NCI-H146 treated with DMSO at 0.1 percent for 48 hours (cell line): ENCODE results near the gene SLC2A9.

Experiments
- DNase-seq: peaks from one replicate; lab custom pipeline; 2025; ENCODE audit not compliant: unreplicated experiment; lab: John Stamatoyannopoulos, UW

The SLC2A9 gene

DNA sequence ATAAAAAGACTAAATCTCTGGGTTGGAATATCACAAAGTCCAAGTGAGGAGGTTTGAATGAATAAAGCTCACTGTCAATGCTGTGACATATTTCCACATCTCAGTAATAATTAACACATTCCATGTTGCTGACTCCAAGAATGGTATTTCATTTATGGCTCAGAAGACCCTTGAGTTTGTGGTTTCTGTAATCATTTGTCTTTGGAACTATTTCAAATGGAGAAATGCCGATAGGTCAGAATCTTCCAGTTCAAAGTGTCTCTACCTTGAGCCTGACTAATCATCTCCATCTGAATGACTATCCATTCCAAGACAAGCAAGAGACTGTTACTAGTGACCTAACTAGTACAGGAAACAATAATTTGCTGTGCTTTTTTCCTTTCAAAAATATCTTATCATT lies 24.2 kb upstream of the SLC2A9 start:
- DNase-seq, result no peak

DNA sequence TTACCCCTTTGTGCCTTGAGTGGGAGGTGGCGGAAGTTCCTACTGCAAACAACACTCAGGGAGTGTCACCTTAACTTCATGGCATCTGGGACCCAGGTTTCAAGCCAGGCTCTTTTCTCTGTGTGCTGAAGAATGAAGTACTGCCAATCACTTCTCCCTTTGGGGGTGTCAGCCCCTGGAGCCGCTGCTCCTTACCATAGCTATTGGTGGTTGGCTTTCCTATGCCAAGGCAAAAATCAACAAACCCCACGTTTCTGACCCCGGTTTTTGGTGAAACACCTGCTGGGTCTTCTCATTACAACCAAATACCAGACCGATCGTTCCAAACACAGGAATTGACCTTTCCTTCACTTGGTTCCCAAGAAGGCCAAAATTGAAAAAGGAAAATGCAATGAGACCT lies 19.7 kb upstream of the SLC2A9 start:
- DNase-seq, result no peak

DNA sequence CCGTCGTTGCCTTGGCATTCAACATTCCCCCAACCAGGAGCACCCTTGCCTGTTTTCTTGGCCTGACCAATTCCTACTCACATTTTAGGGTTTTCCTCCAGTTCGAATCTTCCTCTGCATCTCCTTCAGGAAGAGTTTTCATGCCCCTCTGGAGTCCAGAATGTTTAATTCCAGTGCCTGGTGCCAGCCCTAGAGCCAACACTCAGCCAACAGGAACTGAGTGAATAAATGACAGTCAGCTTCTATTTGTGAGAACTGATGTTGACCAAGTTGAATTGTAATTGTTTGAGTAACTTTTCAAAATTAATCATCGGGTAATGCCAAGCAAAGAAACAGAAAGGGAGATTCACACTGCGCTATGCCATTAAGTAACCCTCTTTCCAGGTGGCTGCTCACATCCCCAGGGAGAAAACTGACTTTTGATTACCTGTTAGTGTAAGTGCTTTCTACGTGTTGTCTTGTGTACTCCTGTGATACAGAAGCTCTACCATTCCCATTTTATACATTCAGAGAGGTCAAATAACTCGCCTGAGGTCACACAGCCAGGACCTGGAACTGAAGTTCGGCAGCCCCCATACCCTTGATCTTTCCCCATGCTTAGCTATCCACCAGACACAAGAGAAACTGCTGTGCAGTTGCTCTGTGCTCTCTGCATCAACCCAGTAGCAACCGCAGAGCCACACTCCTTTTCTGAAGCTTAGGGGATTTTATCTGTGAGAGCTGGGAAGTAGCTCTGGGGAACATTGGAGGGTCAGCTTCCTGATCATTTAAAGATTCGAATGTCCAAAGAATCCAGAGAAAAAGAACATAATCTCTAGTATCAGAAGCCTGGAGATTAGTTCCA lies 19.0 kb upstream of the SLC2A9 start:
- no peak for DNase-seq

DNA sequence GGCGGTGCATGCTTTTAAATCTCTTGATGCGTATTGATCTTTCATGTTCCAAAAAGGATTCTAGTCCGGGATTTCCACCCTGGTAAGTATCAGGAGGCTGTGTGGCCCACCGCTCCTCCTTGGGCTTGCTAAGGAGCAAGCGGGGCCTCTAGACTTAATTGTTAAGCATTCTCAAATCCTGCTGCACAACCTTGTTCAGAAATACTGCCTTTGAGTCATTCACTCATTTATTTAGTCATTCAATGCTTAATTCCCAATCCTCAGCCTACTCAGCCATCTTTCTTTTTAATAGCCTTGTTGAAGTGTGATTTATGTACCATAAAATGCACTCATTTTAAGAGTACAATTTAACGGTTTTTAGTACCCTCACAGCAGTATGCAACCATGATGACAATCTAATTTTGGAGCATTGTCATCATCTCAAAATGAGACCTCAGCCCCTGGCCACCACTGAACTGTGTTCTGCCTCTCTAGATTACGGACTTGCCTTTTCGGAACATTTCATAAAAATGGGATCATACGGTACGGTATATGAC lies 15.6 kb upstream of the SLC2A9 start:
- no peak for DNase-seq

DNA sequence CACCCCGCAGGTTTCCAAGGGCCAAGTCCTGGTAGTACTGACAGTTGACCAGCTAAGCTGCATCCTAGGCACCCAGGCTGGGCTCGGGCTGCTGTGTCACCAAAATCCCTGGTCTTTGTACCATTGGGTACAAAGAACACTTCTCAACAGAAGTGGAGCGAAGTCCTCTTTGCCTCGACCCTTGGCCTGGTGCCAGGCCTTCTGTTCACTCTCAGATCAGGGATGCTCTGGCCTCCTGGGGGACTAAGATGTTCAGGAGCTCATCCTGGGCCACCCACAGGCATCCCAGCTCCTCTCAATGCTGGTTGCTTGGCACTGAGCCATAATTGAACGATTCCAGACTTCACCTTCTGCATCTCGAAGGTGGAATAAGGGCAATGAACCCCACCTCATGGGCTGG lies 13.8 kb upstream of the SLC2A9 start:
- DNase-seq, result no peak

DNA sequence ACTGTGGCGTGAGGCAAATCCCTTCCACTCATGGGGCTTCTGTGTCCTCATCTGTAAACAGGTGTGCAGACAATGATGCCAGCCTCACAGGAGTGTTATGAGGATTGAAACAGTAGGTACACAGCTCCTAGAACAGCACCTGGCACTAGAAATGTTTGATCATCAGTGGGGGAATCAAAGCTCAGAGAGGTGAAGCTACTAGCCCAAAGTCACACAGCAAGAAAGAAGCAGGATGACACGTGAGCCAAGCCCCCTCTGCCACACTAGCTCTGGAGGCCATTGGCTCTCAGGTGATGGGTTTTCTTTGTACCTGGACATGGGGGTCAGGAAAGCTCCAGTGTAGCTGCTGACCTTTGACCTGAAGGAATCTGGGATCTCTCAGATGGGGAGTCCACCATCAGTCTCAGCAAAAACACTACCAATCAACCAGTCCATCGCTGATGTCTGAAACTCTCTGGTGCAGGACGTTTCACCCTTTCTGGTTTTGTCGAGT lies 13.4 kb upstream of the SLC2A9 start:
- DNase-seq, result no peak

DNA sequence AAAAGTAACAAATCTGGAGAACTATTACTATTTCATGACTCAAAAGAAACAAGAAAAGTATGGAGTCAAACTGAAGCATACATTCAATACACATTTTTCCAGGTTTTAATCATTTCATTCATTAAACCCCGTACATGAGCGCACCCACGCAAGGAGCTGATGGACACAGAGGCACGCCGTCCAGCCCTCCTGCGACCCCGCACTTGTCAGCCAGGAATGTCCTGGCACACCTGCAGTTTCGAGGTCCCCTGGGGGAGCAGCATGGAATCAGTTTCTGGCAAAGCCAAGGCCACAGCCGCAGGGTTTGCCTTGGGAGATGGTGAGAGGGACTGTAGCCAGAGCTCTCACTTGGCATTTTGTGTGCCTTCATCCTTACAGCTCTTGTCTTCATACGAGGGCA lies 12.8 kb upstream of the SLC2A9 start:
- DNase-seq, result no peak

DNA sequence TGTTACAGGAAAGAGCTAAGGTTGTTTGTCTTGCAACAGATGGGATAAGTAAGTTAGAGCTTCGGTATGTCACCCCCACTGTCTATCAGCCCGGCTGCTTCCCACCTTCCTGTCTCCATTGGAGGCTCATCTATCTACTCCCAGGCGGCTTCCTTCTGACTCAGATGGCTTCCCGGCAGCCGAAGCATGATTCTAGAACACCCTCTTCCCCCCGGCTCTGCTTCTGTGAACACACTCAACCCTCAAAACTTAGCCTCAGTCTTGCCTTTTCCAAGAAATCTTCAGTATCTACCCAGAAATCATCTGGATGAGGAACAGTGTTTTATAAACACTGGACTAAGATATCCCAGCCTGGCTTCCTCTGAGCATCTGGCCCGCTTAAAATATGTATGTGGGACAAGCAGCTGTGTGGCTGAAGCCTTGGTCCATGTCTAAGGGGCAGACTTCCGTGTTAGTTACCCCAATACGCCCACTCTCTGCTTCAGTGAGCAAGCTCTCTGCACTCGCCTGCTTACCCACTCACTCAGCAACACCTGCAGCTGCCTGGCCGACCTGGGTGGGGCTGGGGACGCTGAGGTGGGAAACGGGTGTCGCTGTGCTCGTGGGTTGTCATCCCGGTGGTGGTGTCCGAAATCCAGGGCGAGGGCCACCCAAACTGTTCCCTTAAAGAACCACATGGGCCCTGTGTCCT lies 12.0 kb upstream of the SLC2A9 start:
- DNase-seq, result no peak

DNA sequence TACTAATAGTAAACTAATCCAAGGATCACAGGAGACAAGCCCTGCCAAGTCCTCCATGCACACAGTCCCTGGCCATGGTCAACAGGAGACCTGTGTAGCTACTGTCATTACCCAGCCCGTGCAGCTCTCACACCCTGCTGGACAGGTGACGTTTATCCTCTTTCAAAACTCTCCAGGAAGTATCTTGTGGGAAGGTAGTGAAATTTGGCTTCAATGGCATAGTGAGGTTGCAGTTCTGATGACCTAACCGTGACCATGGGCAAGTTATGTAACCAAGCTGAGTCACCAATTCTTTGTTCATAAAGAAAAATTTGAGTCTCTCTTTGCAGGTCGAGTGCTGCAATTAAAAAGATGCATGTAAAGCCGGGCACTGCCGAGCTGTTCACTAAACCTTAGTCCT lies 11.3 kb upstream of the SLC2A9 start:
- DNase-seq, result no peak

DNA sequence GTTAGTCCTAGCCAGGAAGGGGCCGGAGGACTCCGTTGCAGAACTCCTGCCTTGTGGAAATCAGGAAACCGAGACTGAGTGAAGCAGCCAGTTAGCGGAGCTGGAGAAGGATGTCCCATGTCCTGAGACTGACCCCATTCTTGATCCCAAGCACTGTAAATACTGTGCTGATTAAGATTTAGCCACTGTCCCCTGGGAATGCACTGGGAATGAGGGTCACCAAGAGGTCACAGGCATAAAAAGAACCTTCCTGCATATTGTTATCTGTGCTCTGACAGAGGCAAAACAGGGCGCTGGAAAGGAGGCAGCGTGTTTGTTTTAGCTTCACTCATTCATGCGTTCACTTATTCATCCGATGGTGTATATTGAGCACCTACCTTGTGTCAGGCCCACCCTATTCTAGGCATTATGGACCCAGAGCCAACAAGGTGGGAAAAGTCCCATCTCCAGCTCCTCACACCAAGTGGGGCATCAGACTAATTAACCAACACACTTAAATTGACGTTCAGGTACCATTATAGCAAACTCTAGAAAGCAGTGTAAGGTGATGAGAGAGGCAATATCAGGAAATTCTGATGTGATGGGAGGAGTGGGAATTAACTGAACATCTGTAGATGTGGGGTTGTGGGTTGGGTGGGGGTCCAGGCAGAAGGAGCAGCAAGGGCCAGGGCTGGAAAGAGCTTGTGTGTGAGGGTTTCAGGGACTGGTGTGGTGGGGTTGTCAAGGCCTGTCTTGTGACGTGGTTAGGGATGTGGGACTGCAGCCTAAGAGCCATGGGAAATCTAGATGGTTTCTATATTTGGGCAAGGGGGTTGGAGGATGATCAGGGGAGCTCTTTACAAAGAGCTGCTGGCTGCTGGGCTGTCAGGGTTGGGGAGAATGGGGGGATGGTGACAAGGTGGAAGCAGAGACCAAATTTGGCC lies 10.6 kb upstream of the SLC2A9 start:
- DNase-seq, result no peak

DNA sequence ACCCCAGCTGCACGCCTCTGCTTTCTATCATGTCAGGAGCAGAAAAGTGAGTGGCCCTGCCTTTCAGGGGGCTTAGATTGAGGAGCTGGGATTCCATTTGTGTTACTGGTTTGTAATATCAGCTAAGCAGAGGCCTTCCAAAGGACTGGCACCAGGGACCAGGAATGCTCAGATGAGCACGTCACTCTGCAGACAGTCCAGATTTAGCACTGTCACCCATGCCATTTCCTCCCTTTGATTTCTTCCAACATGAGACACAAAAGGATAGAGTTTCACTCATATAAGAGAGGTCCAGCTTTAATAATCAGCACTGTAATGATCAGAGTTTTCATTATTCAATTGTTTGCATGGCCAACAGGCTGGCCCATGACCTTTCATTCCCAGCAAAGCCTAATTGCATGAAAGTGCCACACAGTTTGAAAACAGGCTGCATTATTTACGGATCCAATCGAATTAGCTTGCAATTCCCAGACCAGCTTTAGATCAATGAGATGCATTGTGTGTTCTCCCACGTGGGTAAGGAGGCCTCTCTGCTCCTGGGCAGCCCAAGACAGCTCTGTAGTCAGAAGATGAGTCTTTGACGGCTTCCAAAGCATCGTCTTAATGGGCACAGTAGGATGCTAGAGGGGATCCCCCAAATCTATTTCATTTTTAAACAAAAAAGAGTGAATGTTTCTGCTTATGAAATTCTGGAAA lies 9.8 kb upstream of the SLC2A9 start:
- DNase-seq, result peak; percentile 5

DNA sequence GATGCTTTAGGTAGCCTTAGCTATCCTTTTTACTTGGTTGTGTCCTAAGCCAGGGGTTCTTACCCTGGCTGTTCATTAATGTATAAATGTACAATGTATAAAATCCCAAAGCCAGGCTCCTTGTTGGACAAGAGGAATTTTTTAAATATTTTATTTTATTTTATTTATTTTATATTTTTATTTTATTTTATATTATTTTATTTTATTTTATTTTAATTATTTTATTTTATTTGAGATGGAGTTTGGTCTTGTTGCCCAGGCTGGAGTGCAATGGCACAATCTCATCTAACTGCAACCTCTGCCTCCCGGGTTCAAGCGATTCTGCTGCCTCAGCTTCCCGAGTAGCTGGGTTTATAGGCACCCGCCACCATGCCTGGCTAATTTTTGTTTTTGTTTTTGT lies 8.1 kb upstream of the SLC2A9 start:
- DNase-seq, result no peak

DNA sequence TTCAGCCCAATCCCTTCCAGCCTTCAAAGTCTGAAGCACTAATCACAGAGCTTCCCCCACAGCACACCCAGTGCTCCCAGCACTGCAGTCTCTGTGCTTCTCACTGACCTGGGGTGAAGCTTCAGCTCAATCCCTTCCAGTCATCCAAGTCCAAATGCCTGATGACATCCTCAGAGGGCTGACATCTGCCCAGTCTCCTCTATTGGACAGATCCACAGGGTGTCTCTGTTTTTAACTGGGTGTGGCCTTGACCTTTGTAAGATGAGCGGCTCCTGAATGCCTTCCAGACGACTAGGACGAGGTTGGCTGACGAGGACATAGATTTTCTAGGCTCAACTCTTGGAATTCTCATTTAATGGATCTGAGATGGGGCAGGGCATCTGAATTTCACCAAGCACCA lies 7.6 kb upstream of the SLC2A9 start:
- peak; percentile 7 for DNase-seq

DNA sequence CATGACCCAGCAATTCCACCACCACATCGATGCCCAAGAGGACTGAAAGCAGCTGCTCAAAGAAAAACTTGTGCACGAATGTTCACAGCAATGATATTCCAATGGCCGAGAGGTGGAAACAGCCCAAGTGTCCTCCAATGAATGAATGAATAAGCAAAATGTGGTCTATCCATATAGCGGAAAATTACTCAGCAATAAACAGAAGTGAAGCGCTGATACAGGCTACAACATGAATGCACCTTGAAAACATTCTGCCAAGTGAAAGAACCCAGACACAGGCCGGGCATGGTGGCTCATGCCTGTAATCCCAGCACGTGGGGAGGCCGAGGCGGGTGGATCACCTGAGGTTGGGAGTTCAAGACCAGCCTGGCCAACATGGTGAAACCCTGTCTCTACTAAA lies 5.2 kb upstream of the SLC2A9 start:
- DNase-seq, result no peak

DNA sequence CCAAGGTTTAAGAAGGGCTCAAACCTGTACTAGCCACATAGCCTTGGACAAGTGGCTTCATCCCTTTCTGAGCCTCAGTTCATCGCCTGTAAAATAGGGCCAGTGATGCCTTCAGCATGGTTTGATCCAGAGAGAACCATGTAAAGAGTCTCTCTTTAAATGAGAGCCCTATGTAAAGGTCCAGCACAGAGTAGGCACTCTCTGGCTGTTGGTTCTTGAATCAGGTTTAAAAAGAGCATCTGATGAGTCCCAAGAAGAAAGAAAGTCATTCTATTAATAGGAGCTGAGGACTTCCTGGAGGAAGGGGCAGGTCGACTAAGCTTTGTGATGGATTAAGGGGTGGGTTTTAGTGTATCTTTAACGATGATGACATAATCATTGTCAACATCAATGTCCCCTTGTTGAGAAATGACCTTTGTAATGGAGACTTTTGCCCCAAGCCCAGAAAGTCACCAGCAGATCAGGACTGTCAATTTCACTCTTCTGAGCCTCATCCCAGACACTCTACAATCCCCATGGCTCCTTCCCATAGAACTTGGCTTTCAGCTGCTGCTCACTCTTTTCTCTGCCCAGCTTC lies 4.0 kb upstream of the SLC2A9 start:
- DNase-seq, result no peak

DNA sequence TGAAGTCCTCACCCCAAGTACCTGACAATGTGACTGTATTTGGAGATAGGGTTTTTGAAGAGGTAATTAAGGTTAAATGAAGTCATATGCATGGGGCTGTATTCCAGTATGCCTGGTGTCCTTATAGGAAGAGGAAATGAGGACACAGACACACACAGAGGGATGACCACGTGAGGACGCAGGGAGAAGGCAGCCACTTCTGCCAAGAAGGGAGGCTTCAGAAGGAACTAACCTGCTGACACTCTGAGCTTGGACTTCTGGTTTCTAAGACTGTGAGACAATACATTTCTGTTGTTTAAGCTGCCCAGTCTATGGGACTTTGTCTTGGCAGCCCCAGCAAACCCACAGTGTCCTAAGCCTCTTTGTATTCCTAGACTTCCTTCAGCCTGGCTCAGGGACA lies 3.0 kb upstream of the SLC2A9 start:
- DNase-seq, result no peak

DNA sequence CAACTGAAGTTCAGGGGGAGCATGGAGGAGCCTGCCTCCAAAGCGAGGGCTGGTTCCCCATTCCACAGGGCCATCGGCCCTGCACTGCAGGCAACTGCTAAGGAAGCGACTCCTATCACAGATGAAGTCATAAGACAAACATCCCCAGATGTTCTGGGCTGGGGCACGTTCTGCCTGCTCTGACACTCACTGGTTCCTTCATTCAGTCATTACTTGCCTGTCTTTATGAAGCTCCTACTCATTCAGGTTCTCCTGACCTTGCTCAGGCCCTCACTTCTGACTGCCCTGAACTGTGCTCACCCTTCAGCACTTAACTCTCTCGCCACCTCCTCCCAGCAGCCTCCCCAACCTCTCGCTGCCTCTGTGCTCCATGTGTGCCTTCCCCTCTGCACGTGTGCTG lies 2.5 kb upstream of the SLC2A9 start:
- DNase-seq, result no peak

DNA sequence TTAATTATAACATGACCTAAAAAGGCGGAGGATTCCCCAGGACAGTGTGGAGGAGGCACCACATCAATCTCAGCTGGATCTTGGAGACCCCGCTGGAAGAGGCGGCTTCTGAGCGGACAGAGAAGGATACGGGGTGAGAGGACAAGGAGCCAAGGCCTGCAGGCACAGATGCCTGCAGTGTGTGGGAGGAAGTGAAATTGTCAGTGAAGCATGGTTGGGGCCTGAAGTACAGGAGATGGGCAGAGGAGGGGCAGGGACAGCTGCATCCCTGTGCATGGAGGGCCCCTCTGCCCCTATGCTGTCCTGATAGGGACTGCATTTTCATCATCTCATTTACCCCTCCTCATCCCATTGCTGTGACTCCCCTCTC lies 1.7 kb upstream of the SLC2A9 start:
- DNase-seq, result no peak

DNA sequence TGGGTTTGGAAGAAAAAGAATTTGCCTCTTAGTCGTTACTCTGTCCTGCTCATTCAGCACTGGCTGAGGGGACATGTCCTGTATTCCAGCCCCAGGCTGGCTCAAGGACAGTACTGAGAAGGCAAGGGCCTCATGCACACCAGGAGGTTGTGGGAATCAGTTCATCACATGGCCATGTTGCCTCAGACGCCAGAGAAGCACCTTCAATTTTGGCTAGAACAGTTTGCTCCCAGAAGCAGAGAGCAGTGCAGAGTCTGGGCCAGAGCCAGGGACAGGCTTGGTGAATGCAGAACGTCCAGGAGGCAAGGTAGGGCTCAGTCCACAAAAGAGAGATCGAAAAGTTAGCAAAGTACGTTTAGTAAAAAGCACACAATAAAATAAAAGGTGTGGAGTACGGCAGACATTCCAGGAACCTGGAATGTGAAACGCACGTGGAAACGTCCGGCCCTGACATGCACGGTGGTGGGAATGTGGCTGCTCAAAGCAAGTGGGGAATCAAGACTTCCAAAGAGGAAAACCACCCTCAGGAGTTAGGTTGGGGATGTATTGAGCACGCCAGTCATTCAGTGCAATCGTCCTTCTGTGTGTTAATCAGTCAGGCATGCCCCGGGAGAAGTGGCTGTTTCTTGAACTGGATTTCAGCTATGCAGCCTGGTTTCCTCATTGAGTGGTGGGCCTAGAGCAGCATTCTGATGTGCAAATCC lies 1.2 kb upstream of the SLC2A9 start:
- DNase-seq, result no peak

DNA sequence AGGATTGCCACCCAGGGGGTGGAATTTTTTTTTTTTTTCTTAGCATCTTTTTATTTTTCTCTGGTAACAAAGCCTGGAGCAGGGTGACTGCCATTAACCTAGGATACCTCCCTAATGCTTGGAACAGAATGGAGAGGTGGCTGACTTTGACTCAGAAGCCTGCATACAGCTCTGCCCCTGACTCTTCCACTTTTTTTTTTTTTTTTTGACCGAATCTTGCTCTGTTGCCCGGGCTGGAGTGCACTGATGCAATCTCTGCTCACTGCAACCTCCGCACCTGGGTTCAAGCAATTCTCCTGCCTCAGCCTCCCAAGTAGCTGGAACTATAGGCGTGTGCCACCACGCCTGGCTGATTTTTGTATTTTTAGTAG lies 341 bp upstream of the SLC2A9 start:
- no peak for DNase-seq
